H1 (cell line): ENCODE data around the gene OPN1SW. TPM values are rescaled to one million over a fixed set of nuclear protein-coding genes. Genes with fewer than 3 reads are reported as not detected.

Experiments
- CTCF ChIA-PET: fragments of 300-600 bp; sonication (Branson Sonifier 250); formaldehyde crosslinking; loops from one replicate; lab custom pipeline; 2021; ENCODE audit not compliant: partially characterized antibody; lab: Charles Lee
- POLR2A ChIA-PET: fragments of 300-600 bp; sonication (Branson Sonifier 250); formaldehyde crosslinking; loops from one replicate; lab custom pipeline; 2021; ENCODE audit warnings: inconsistent platforms; ENCODE audit not compliant: partially characterized antibody; lab: Charles Lee
- DNase-seq, 2 experiments: peaks; one replicate each; pipeline versions ENCODE4 v3.0.0 to v3.0.0-alpha.2; 2010 to 2022; ENCODE audit warnings: low spot score in 2 of 2, low read depth in 1 of 2, mixed read lengths in 1 of 2
- FAIRE-seq: peaks from 2 replicates; lab custom pipeline; 2011; peaks lifted over from hg19 to GRCh38; lab: Jason Lieb, UNC
- H2AFZ ChIP-seq: 2 replicates; pipeline ENCODE4 v1.8.1; 2012; ENCODE audit warnings: low read length, inconsistent platforms
- H2AK5ac ChIP-seq: 2 replicates; pipeline ENCODE4 v1.6.1; 2013; ENCODE audit warnings: low read depth, low read length
- H2BK120ac ChIP-seq: replicated peaks from 2 replicates; pipeline ENCODE3; 2013; ENCODE audit warnings: low read depth, low read length, inconsistent platforms
- H2BK12ac ChIP-seq: 2 replicates; pipeline ENCODE4 v1.6.1; 2013; ENCODE audit warnings: low read depth, low read length
- H2BK15ac ChIP-seq: 2 replicates; pipeline ENCODE4 v1.6.1; 2013; ENCODE audit warnings: low read length
- H2BK20ac ChIP-seq: 2 replicates; pipeline ENCODE4 v1.6.1; 2013; ENCODE audit warnings: low read length
- H2BK5ac ChIP-seq: 2 replicates; pipeline ENCODE4 v1.6.1; 2013; ENCODE audit warnings: low read depth, low read length
- H3K14ac ChIP-seq: 2 replicates; pipeline ENCODE4 v1.6.1; 2013; ENCODE audit warnings: inconsistent platforms; ENCODE audit not compliant: insufficient read length
- H3K18ac ChIP-seq: 2 replicates; pipeline ENCODE4 v1.6.1; 2013; ENCODE audit warnings: low read length; ENCODE audit errors: extremely low read depth
- H3K23ac ChIP-seq: 2 replicates; pipeline ENCODE4 v1.6.1; 2013; ENCODE audit warnings: inconsistent platforms; ENCODE audit not compliant: insufficient read length
- H3K23me2 ChIP-seq: 2 replicates; pipeline ENCODE4 v1.6.1; 2013; ENCODE audit warnings: low read depth, low read length
- H3K27ac ChIP-seq: 2 replicates; pipeline ENCODE4 v1.6.1; 2011; ENCODE audit warnings: low read depth, low read length, inconsistent platforms
- H3K27me3 ChIP-seq, 4 experiments: replicated peaks in 1 of 4; 1 replicate in 1 of 4; 2 replicates in 3 of 4; pipeline versions ENCODE4 v1.6.1 to v1.8.1; 2011 to 2013; ENCODE audit warnings: low read length in 3 of 4, mild to moderate bottlenecking in 3 of 4, inconsistent platforms in 2 of 4, mixed read lengths in 2 of 4, moderate library complexity in 1 of 4; ENCODE audit not compliant: control insufficient read depth in 3 of 4, insufficient read depth in 3 of 4; ENCODE audit errors: extremely low read depth in 1 of 4
- H3K36me3 ChIP-seq, 4 experiments: 2 replicates each; pipeline versions ENCODE4 v1.6.1 to v1.8.1; 2011 to 2013; ENCODE audit warnings: mild to moderate bottlenecking in 4 of 4, low read length in 3 of 4, moderate library complexity in 2 of 4, control low read depth in 1 of 4, inconsistent platforms in 1 of 4; ENCODE audit not compliant: insufficient read depth in 4 of 4, control insufficient read depth in 2 of 4
- H3K4ac ChIP-seq: replicated peaks from 2 replicates; pipeline ENCODE3; 2013; ENCODE audit warnings: low read length, low read depth, mixed read lengths, inconsistent platforms; ENCODE audit not compliant: insufficient read length
- H3K4me1 ChIP-seq, 4 experiments: replicated peaks in 1 of 4; 1 replicate in 1 of 4; 2 replicates in 3 of 4; pipeline versions ENCODE4 v1.6.1 to v1.8.1; 2011 to 2013; ENCODE audit warnings: low read length in 3 of 4, inconsistent platforms in 2 of 4, mixed read lengths in 1 of 4; ENCODE audit not compliant: insufficient read depth in 4 of 4, control insufficient read depth in 3 of 4
- H3K4me2 ChIP-seq, 2 experiments: 2 replicates each; pipeline versions ENCODE4 v1.6.1 to v1.8.1; 2011 to 2013; ENCODE audit warnings: low read depth in 2 of 2, low read length in 2 of 2, control low read depth in 1 of 2, inconsistent platforms in 1 of 2, mild to moderate bottlenecking in 1 of 2; ENCODE audit not compliant: insufficient read depth in 1 of 2
- H3K4me3 ChIP-seq, 4 experiments: fragments of 200-600, 300-600 bp in 1 of 4; sonication (generic), shearing (Covaris generic), sonication (Bioruptor Twin) in 1 of 4; 2 replicates each; pipeline versions ENCODE4 v1.5.1 to v1.8.1; 2011 to 2016; ENCODE audit warnings: low read length in 4 of 4, low read depth in 3 of 4, control low read depth in 2 of 4, inconsistent platforms in 2 of 4, mild to moderate bottlenecking in 2 of 4, mixed read lengths in 1 of 4, moderate library complexity in 1 of 4; ENCODE audit not compliant: insufficient read depth in 2 of 4; ENCODE audit errors: extremely low read depth in 1 of 4
- H3K56ac ChIP-seq: replicated peaks from 2 replicates; pipeline ENCODE3; 2013; ENCODE audit warnings: low read depth, mild to moderate bottlenecking, mixed read lengths, low read length, inconsistent platforms; ENCODE audit not compliant: insufficient read length
- H3K79me1 ChIP-seq: 2 replicates; pipeline ENCODE4 v1.6.1; 2013; ENCODE audit warnings: low read depth, low read length, control low read depth
- H3K79me2 ChIP-seq, 2 experiments: 2 replicates each; pipeline versions ENCODE4 v1.6.1 to v1.8.1; 2012 to 2013; ENCODE audit warnings: low read length in 2 of 2, mild to moderate bottlenecking in 2 of 2, inconsistent platforms in 1 of 2; ENCODE audit not compliant: insufficient read depth in 2 of 2, control insufficient read depth in 1 of 2
- H3K9ac ChIP-seq, 4 experiments: replicated peaks in 1 of 4; 1 replicate in 1 of 4; 2 replicates in 3 of 4; pipeline versions ENCODE4 v1.6.1 to v1.8.1; 2011 to 2013; ENCODE audit warnings: low read depth in 3 of 4, low read length in 3 of 4, control low read depth in 2 of 4, mild to moderate bottlenecking in 2 of 4, moderate library complexity in 2 of 4, inconsistent platforms in 1 of 4; ENCODE audit errors: extremely low read depth in 1 of 4
- H3K9me3 ChIP-seq, 2 experiments: 2 replicates each; pipeline versions ENCODE4 v1.6.1 to v1.8.1; 2012 to 2013; ENCODE audit warnings: mild to moderate bottlenecking in 2 of 2, moderate library complexity in 2 of 2, control low read depth in 1 of 2, inconsistent platforms in 1 of 2, low read depth in 1 of 2, low read length in 1 of 2, mixed read lengths in 1 of 2; ENCODE audit not compliant: insufficient read depth in 2 of 2
- H4K20me1 ChIP-seq, 2 experiments: replicated peaks in 1 of 2; 2 replicates each; pipeline versions ENCODE3 to v1.8.1; 2011 to 2013; ENCODE audit warnings: inconsistent platforms in 2 of 2, low read length in 2 of 2, mild to moderate bottlenecking in 1 of 2; ENCODE audit not compliant: insufficient read depth in 2 of 2, control insufficient read depth in 1 of 2
- H4K5ac ChIP-seq: 2 replicates; pipeline ENCODE4 v1.6.1; 2013; ENCODE audit warnings: low read length, low read depth, mixed read lengths, inconsistent platforms; ENCODE audit not compliant: insufficient read length
- H4K8ac ChIP-seq: 2 replicates; pipeline ENCODE4 v1.8.0; 2013; ENCODE audit warnings: mild to moderate bottlenecking, moderate library complexity, low read length, inconsistent platforms; ENCODE audit not compliant: insufficient read depth; ENCODE audit errors: extremely low read depth
- H4K91ac ChIP-seq: replicated peaks from 2 replicates; pipeline ENCODE3; 2013; ENCODE audit warnings: low read length, mixed read lengths, inconsistent platforms; ENCODE audit not compliant: insufficient read length
- ASH2L ChIP-seq: fragments of 200-600, 300-600 bp; sonication (generic); IDR thresholded peaks from one replicate; pipeline ENCODE4 v1.7.1; 2017; ENCODE audit warnings: low read length
- BACH1 ChIP-seq: IDR thresholded peaks from 2 replicates; pipeline ENCODE4 v1.6.1; 2012; ENCODE audit warnings: low read length, improper control_type of control experiment
- BCL11A ChIP-seq, 2 experiments: IDR thresholded peaks; one replicate each; pipeline ENCODE4 v1.6.1; 2011; ENCODE audit warnings: low read depth in 2 of 2, low read length in 2 of 2, mild to moderate bottlenecking in 2 of 2
- CHD1 ChIP-seq: IDR thresholded peaks from 2 replicates; pipeline ENCODE4 v1.6.1; 2012; ENCODE audit warnings: low read depth, low read length, improper control_type of control experiment
- CTBP2 ChIP-seq: IDR thresholded peaks from 2 replicates; pipeline ENCODE4 v1.7.0; 2011; ENCODE audit warnings: borderline replicate concordance, mild to moderate bottlenecking, moderate library complexity, mixed read lengths, low read length; ENCODE audit not compliant: insufficient read depth, insufficient read length
- GABPA ChIP-seq: IDR thresholded peaks from 2 replicates; pipeline ENCODE4 v1.6.1; 2011; ENCODE audit warnings: mild to moderate bottlenecking, low read length, moderate library complexity, borderline replicate concordance; ENCODE audit not compliant: insufficient read depth
- RAD21 ChIP-seq, 2 experiments: IDR thresholded peaks in 1 of 2; conservative IDR thresholded peaks in 1 of 2; 2 replicates each; pipeline ENCODE4 v1.6.1; 2011; ENCODE audit warnings: low read depth in 2 of 2, low read length in 2 of 2, improper control_type of control experiment in 1 of 2, inconsistent platforms in 1 of 2, mild to moderate bottlenecking in 1 of 2, moderate library complexity in 1 of 2
- RFX5 ChIP-seq: IDR thresholded peaks from 2 replicates; pipeline ENCODE4 v1.6.1; 2011; ENCODE audit warnings: low read depth, low read length, improper control_type of control experiment, borderline replicate concordance
- SP2 ChIP-seq: IDR thresholded peaks from 2 replicates; pipeline ENCODE4 v1.6.1; 2012; ENCODE audit warnings: mild to moderate bottlenecking, low read length, inconsistent platforms
- SUZ12 ChIP-seq: fragments of 200-600 bp; sonication (generic); IDR thresholded peaks from 2 replicates; pipeline ENCODE4 v1.6.1; 2012; ENCODE audit warnings: mild to moderate bottlenecking, inconsistent platforms, low read length, moderate library complexity, mixed read lengths
- WGBS, 2 experiments: shearing (Covaris generic) in 1 of 2; methylation state at CpG; one replicate each; pipeline versions ENCODE4 v1.1.6 to v1.1.7; 2013 to 2015; ENCODE audit warnings: low lambda C conversion rate in 2 of 2, mixed read lengths in 2 of 2, inconsistent platforms in 1 of 2, low coverage in 1 of 2, missing lambda C conversion rate in 1 of 2; ENCODE audit not compliant: insufficient replicate concordance in 2 of 2, insufficient coverage in 1 of 2, insufficient read length in 1 of 2; ENCODE audit errors: extremely low coverage in 1 of 2, missing lambda C conversion rate in 1 of 2; 5-methylcytosine and 5-hydroxymethylcytosine counted together
- polyA plus RNA-seq, 7 experiments: library from polyadenylated mRNA; depleted of rRNA in 3 of 7; stranded (reverse) in 5 of 7; unstranded in 2 of 7; fragments of >200 nt in 5 of 7; fragments of 200-250 nt in 2 of 7; gene quantifications; 1 replicate in 5 of 7; 2 replicates in 1 of 7; 4 replicates in 1 of 7; pipeline versions ENCODE4 v1.2.1 to v1.2.3, GENCODE V29; 2011 to 2013; ENCODE audit warnings: missing spikeins in 2 of 7, mixed read lengths in 2 of 7
- total RNA-seq: library from RNA; stranded (reverse); fragmentation: NEBNext Ultra II Directional; extraction: Animal tissue kit (Norgen Biotek cat#: 25700); gene quantifications from 2 replicates; pipeline ENCODE4 v1.2.1, GENCODE V29; 2021
- TF ChIP-seq, protein P1 (sequence below): IDR thresholded peaks from 2 replicates; pipeline ENCODE4 v1.6.1; 2012; ENCODE audit warnings: inconsistent platforms

Gene OPN1SW
- total and polyA plus RNA-seq, 2 of the 8 experiments (the other 6 are each of a cell fraction or from before 2014, with no cell fraction given) = not detected

GRCh38 chr7:128740996-128741395 is 34.6 kb downstream of the OPN1SW start:
- Histone ChIP-seq H3K9ac (peak overlapping the region in 1 of 4 experiments; percentile 28; a peak in 1 of 7 replicates), H3K79me1 (no peaks in the 10 kb centered on the region; the same call in 1 of the 2 replicates), H3K9me3 (no peaks in the 10 kb centered on the region), H3K79me2 (peaks cover 52 to 68% of the 10 kb centered on the region in 2 experiments), H3K4me1 (peaks cover 0 to 5% (median 2%) of the 10 kb centered on the region in 4 experiments; a peak in 3 of 7 replicates), H3K23me2 (peaks cover 7% of the 10 kb centered on the region), H3K18ac (no peak overlapping the region), H2BK20ac (no peak overlapping the region), H3K23ac (no peak overlapping the region), H3K14ac (no peak overlapping the region), H2AK5ac (no peak overlapping the region), H2BK5ac (no peak overlapping the region), H4K5ac (no peak overlapping the region), H4K20me1 (peaks cover 18 to 26% of the 10 kb centered on the region in 2 experiments), H3K36me3 (no peaks in the 10 kb centered on the region; a peak in 2 of 8 replicates), H3K56ac (no peak overlapping the region), H2BK12ac (no peak overlapping the region), H3K4me2 (peak overlapping the region; percentile 77 to 83), H2BK120ac (no peak overlapping the region), H3K27ac (no peak overlapping the region), H4K8ac (no peak overlapping the region), H2BK15ac (no peak overlapping the region), H3K27me3 (peaks cover 0 to 1% (median 0%) of the 10 kb centered on the region in 4 experiments; a peak in 2 of 7 replicates), H2AFZ (no peak overlapping the region), H4K91ac (no peak overlapping the region), H3K4ac (no peak overlapping the region), H3K4me3 (peak overlapping the region in 3 of 4 experiments; percentile 92 to 96 (median 94); a peak in 3 of 8 replicates)
- POLR2A ChIA-PET = interaction anchor here (1.2 to 1.9 kb wide), 8 partner anchors 8 to 91 kb away, joined by 3 to 6 read pairs (median 4); no protein-coding TSS in a partner anchor
- 79% methylated on average over 3 of the region's 3 CpGs; no CpG with 5 or more reads in 1 of the 2 experiments for WGBS, 2 experiments
- FAIRE-seq = no peak
- CTCF ChIA-PET = interaction anchor here (1.4 to 1.8 kb wide), 2 partner anchors 9 to 44 kb away, joined by 5 to 7 read pairs; no protein-coding TSS in a partner anchor
- no peak for DNase-seq
- TF ChIP-seq BCL11A (IDR thresholded peaks at IDR 0.05; ENCODE audit: low read depth in 2 of 2, low read length in 2 of 2) = no peak
- no peak for TF ChIP-seq CTBP2
- no peak for TF ChIP-seq BACH1
- TF ChIP-seq SP2 = no peak
- TF ChIP-seq GABPA = no peak
- TF ChIP-seq, protein P1, sequence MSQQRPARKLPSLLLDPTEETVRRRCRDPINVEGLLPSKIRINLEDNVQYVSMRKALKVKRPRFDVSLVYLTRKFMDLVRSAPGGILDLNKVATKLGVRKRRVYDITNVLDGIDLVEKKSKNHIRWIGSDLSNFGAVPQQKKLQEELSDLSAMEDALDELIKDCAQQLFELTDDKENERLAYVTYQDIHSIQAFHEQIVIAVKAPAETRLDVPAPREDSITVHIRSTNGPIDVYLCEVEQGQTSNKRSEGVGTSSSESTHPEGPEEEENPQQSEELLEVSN = no peak
- TF ChIP-seq RFX5 = no peak
- no peak for TF ChIP-seq ASH2L
- TF ChIP-seq RAD21 (IDR thresholded peaks at IDR 0.05 in 1 of 2, conservative IDR thresholded peaks at IDR 0.05 in 1 of 2; ENCODE audit: low read depth in 2 of 2, low read length in 2 of 2) = no peak
- TF ChIP-seq SUZ12 = no peak
- no peak for TF ChIP-seq CHD1
